Kidney (tissue), 2 donors: ENCODE measurements around the gene GRPEL2. TPM values are rescaled to one million over a fixed set of nuclear protein-coding genes. Genes with fewer than 3 reads are reported as not detected.

Experiments
- polyA plus RNA-seq: library from polyadenylated mRNA; stranded (reverse); fragments of 350-450 nt; fragmentation: Illumina TruSeq; extraction: RNeasy Lipid Tissue Mini Kit (QIAGEN cat#74804); gene quantifications from one replicate; pipeline ENCODE4 v1.2.3, GENCODE V29; 2014; ENCODE audit warnings: low read depth, low replicate concordance; ENCODE audit not compliant: insufficient read depth
- total RNA-seq: library from RNA; stranded (reverse); fragmentation: NEBNext Ultra II Directional; extraction: Animal tissue kit (Norgen Biotek cat#: 25700); gene quantifications from one replicate; pipeline ENCODE4 v1.2.1, GENCODE V29; 2021
- donor health status: DM: yes; HTN: yes; CAD: no.

Gene GRPEL2
- total and polyA plus RNA-seq, 2 donors from 2014 or later: 7.6 to 16.9 TPM

Other genes with a start within 250 kb of the GRPEL2 start
- gene ABLIM3, start 204.0 kb upstream of the GRPEL2 start, total RNA-seq: 21.7 TPM
- 20.1 TPM for gene ABLIM3, start 204.0 kb upstream of the GRPEL2 start, polyA plus RNA-seq
- gene AFAP1L1, start 73.6 kb upstream of the GRPEL2 start, total RNA-seq: 14.8 TPM
- gene AFAP1L1, start 73.6 kb upstream of the GRPEL2 start, polyA plus RNA-seq: 4.8 TPM
- gene PCYOX1L, start 12.5 kb downstream of the GRPEL2 start, total RNA-seq: 7.2 TPM
- 9.0 TPM for gene PCYOX1L, start 12.5 kb downstream of the GRPEL2 start, polyA plus RNA-seq
- 1.4 TPM for gene IL17B, start 33.8 kb downstream of the GRPEL2 start, total RNA-seq
- 4.7 TPM for gene IL17B, start 33.8 kb downstream of the GRPEL2 start, polyA plus RNA-seq
- 221 TPM for gene CSNK1A1, start 205.9 kb downstream of the GRPEL2 start, total RNA-seq
- 63.9 TPM for gene CSNK1A1, start 205.9 kb downstream of the GRPEL2 start, polyA plus RNA-seq
- gene ARHGEF37, start 236.0 kb downstream of the GRPEL2 start, total RNA-seq: 21.8 TPM
- 6.9 TPM for gene ARHGEF37, start 236.0 kb downstream of the GRPEL2 start, polyA plus RNA-seq